Ascending aorta (tissue), 2 donors: ENCODE results near the gene TIMM22. TPM values are rescaled to one million over a fixed set of nuclear protein-coding genes. Genes with fewer than 3 reads are reported as not detected.
A peak's percentile ranks its signal among the peaks of the same experiment; 100 is the strongest.

Experiments used
- DNase-seq, 2 donors: peaks; one replicate each; pipeline ENCODE4 v3.0.0-alpha.2; 2019; ENCODE audit warnings: low spot score in 2 of 2
- H3K27ac ChIP-seq, 2 donors: fragments of 200-600 bp; sonication (generic); one replicate each; pipeline ENCODE4 v1.5.1; 2016 to 2017; ENCODE audit warnings: mild to moderate bottlenecking in 1 of 2
- H3K27me3 ChIP-seq: fragments of 200-600 bp; sonication (generic); one replicate; pipeline ENCODE4 v1.5.1; 2017
- H3K36me3 ChIP-seq, 2 donors: fragments of 200-600 bp; sonication (generic); one replicate each; pipeline ENCODE4 v1.5.1; 2016
- H3K4me1 ChIP-seq, 2 donors: fragments of 200-600 bp; sonication (generic); one replicate each; pipeline ENCODE4 v1.5.1; 2016 to 2017; ENCODE audit warnings: mild to moderate bottlenecking in 1 of 2
- H3K4me3 ChIP-seq, 2 donors: fragments of 200-600 bp; sonication (generic); one replicate each; pipeline ENCODE4 v1.5.1; 2016 to 2017; ENCODE audit warnings: mild to moderate bottlenecking in 1 of 2
- H3K9me3 ChIP-seq, 2 donors: fragments of 200-600 bp; sonication (generic); one replicate each; pipeline ENCODE4 v1.5.1; 2016
- CTCF ChIP-seq, 3 experiments: fragments of 200-600 bp in 2 of 3; fragments of 450-650 bp in 1 of 3; sonication (generic) in 2 of 3; IDR thresholded peaks; one replicate each; pipeline ENCODE4 v1.5.1; 2016 to 2019; ENCODE audit warnings: antibody characterized with exemption in 3 of 3, mild to moderate bottlenecking in 1 of 3, moderate library complexity in 1 of 3
- intact Hi-C: fragments of 100-400 bp; cut with DNase I; formaldehyde crosslinking; loops from one replicate; pipeline ENCODE4 v1.15.1; 2023
- total RNA-seq: library from RNA; depleted of rRNA; stranded (reverse); fragments of >200 nt; gene quantifications from one replicate; pipeline ENCODE4 v1.1.0, GENCODE V29; 2016

Gene TIMM22
- total RNA-seq, 1 donor from 2014 or later: 12.1 TPM

DNA sequence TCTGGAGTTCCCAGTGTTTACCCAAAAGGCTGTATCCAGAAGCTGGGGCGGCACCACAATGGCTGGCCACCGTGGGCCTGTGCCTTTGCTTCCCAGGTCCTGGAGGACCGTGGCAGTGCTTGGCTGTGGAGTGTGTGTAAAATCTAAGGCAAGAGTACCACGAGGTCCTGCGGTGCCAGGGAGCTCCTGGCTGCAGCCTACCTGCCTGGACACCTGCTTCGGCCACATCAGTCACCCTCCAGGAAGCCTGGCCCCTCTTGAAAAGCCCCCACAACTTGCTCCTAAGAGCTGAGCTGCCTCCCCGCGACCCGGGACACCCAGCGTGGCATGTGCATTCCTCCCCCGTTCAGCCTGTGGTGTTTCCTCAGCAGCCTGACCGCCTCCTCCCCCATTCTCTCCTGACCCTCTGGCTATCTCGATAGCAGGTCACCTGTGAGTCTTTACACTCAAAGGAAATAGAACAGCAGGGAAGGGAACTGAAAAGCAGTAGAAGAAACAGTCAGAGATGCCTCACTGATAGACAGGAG, 7.9 kb downstream of the TIMM22 start:
- intact Hi-C loops: loop anchor here (5.0 kb wide), 1 partner anchor 102 kb away; no protein-coding TSS in a partner anchor
- DNase-seq: peak in 1 of 2 donors; percentile 64
- Histone ChIP-seq H3K27ac (peak overlapping the region; percentile 74 to 89), H3K9me3 (no peaks in the 10 kb centered on the region), H3K4me3 (no peak overlapping the region), H3K36me3 (peaks cover 14 to 45% of the 10 kb centered on the region in 2 donors), H3K27me3 (no peaks in the 10 kb centered on the region), H3K4me1 (peaks cover 63 to 85% of the 10 kb centered on the region in 2 donors)
- TF ChIP-seq CTCF (IDR thresholded peaks at IDR 0.05): no peak

DNA sequence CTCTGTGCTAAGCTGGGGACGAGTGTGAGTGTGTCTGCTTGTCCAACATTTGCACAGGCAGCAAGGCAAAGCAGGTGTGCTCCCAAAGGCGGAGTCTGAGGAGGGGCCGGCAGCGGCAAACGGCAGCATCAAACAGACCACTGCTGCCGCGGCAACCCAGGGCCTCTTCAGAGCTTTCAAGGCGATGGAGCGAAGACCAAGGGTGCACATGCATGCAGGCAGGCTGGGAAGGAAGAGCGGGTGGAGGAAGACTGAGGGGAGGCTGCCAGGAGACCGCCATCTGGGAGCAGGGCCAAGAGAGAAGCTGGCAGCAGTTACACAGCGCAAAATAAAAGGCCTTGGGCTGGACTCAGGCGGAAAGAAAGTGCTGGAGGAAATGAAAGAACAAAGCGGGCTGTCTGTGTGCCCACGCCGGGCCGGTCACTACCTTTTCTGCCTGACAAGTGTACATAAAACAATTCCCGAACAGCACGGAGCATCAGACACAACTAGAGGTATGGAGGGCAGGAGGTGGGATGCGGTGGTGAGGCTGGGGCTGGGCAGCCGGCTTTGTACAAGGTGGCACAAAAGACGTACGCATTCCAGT, 8.5 kb downstream of the TIMM22 start:
- Histone ChIP-seq H3K9me3 (no peaks in the 10 kb centered on the region), H3K27ac (peak overlapping the region; percentile 74 to 89), H3K27me3 (no peaks in the 10 kb centered on the region), H3K4me3 (peak overlapping the region in 1 of 2 donors; percentile 34), H3K36me3 (peaks cover 18 to 49% of the 10 kb centered on the region in 2 donors), H3K4me1 (peaks cover 63 to 88% of the 10 kb centered on the region in 2 donors)
- intact Hi-C loops: loop anchor here (5.0 kb wide), 1 partner anchor 102 kb away; no protein-coding TSS in a partner anchor
- peak in 1 of 2 donors; percentile 83 for DNase-seq
- TF ChIP-seq CTCF (IDR thresholded peaks at IDR 0.05): no peak

DNA sequence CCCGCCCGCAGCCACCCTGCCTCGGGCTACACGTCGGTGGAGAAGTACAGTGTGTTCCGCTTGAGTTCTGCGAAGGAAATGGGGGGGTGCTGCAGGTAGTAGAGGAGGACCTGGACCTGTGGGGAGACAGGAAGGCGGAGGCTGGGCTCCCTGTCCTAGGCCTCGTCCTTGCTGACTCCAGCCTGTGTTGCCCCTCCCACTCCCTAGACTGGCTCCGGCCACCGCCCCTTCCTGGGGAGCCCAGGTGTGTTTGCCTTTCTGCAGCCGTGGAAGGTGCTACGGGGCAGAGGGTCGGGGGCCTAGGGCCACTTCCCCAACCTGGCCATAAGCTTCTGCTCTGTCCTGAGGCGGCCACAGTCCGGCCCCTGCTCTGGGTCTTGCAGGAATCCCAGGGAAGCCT, 9.1 kb downstream of the TIMM22 start:
- no peak for TF ChIP-seq CTCF (IDR thresholded peaks at IDR 0.05)
- Histone ChIP-seq H3K36me3 (peaks cover 23 to 49% of the 10 kb centered on the region in 2 donors), H3K4me3 (peak overlapping the region in 1 of 2 donors; percentile 34), H3K4me1 (peaks cover 59 to 82% of the 10 kb centered on the region in 2 donors), H3K27ac (peak overlapping the region; percentile 74 to 89), H3K27me3 (no peaks in the 10 kb centered on the region), H3K9me3 (no peaks in the 10 kb centered on the region)
- peak in 1 of 2 donors; percentile 66 for DNase-seq
- intact Hi-C loops: loop anchor here (5.0 kb wide), 1 partner anchor 101 kb away; no protein-coding TSS in a partner anchor

DNA sequence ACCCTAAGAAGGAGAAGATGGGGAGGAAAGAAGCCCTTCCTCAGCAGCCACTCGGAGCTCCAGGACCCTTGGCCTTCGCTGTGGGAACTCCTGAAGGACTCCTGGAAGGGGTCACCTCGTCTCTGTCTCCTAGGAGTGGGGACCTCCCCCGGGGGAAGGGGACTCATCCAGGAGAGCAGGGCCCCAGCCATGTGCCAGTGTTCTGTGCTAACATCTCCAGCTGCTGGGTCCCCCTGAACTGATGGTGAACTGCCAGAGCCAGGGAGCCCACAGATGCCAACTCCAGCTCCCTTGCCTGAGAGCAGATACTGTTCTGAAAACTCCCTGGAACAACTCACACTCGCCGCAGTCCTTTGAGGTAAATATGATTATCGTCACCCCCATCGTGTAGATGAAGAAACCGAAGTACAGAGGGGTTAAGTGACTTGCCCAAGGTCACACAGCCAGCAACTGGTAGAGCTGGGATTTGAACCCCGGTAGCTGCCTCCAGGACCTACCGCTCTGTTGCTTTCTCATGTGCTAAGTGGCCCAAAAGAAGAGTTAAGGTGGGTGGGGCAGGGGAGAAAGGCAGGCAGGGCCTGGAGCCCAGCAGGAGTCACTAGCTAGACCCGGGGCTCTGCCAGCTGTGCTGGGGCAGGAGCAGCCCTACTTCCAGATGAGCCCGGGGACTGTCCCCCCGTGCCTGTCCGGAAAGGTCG, 10.5 kb downstream of the TIMM22 start:
- peaks cover 37 to 57% of the 10 kb centered on the region in 2 donors for H3K36me3 ChIP-seq

More for the DNA sequence above, 10.5 kb downstream of the TIMM22 start:
- intact Hi-C loops: loop anchor here (1.0 to 5.0 kb wide), 2 partner anchors 12 to 100 kb away; no protein-coding TSS in a partner anchor
- Histone ChIP-seq H3K27me3 (no peaks in the 10 kb centered on the region), H3K27ac (peak overlapping the region; percentile 89 to 95), H3K4me3 (peak overlapping the region in 1 of 2 donors; percentile 32), H3K4me1 (peaks cover 46 to 68% of the 10 kb centered on the region in 2 donors), H3K9me3 (no peaks in the 10 kb centered on the region)
- TF ChIP-seq CTCF (IDR thresholded peaks at IDR 0.05): no peak
- DNase-seq: peak in 1 of 2 donors; percentile 63
